ENCODE measurements around the gene RGP1. TPM values are rescaled to one million over a fixed set of nuclear protein-coding genes. Genes with fewer than 3 reads are reported as not detected.
A peak's percentile ranks its signal among the peaks of the same experiment; 100 is the strongest.

RGP1 gene
- total RNA-seq, 6 experiments from 2014 or later: 9.5 to 13.0 (median 11.4) TPM

- 23% methylated on average over 9 of the region's 34 CpGs for WGBS (ENCODE audit: insufficient coverage, low coverage, low lambda C conversion rate, missing lambda C conversion rate)
- Histone ChIP-seq H3K27ac (no peak overlapping the region), H3K36me3 (no peaks in the 10 kb centered on the region), H3K9me3 (no peaks in the 10 kb centered on the region), H3K4me1 (peaks cover 0 to 17% (median 0%) of the 10 kb centered on the region in 4 donors), H3K4me3 (peak overlapping the region; percentile 42 to 62 (median 58)), H3K27me3 (no peaks in the 10 kb centered on the region)
- intact Hi-C loops (cut with DNase I): loop anchor here in 1 of 2 donors (10.0 kb wide), 1 partner anchor 93 kb away; no protein-coding TSS in a partner anchor
- TF ChIP-seq POLR2A (IDR thresholded peaks at IDR 0.05): peak; percentile 55
- TF ChIP-seq, protein P1, sequence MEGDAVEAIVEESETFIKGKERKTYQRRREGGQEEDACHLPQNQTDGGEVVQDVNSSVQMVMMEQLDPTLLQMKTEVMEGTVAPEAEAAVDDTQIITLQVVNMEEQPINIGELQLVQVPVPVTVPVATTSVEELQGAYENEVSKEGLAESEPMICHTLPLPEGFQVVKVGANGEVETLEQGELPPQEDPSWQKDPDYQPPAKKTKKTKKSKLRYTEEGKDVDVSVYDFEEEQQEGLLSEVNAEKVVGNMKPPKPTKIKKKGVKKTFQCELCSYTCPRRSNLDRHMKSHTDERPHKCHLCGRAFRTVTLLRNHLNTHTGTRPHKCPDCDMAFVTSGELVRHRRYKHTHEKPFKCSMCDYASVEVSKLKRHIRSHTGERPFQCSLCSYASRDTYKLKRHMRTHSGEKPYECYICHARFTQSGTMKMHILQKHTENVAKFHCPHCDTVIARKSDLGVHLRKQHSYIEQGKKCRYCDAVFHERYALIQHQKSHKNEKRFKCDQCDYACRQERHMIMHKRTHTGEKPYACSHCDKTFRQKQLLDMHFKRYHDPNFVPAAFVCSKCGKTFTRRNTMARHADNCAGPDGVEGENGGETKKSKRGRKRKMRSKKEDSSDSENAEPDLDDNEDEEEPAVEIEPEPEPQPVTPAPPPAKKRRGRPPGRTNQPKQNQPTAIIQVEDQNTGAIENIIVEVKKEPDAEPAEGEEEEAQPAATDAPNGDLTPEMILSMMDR (IDR thresholded peaks at IDR 0.05): no peak
- DNase-seq (peak in 2 of 3 donors; percentile 52 to 72), ATAC-seq (peak; percentile 62 to 81 (median 64))
These were observed 43.1 kb downstream of the RGP1 start for GRCh38 chr9:35792024-35792813.

DNA sequence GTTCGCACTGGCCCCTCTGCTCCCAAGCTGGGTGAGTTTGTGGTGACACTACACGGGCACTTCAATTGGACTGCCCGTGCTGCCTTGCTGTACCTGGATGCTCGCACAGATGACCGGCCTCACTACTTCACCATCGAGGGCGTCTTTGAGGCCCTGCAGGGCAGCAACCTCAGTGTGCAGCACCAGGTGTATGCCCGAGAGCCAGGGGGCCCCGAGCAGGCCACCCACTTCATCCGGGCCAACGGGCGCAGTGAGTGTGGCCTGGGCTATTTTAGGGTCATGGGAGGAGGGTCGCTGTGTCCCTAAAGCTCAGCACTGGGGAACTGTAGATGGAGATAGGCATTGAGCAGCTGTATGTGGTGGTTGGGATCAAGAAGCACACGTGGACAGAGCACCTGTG lies 43.7 kb downstream of the RGP1 start:
- DNase-seq (no peak), ATAC-seq (no peak)
- intact Hi-C loops (cut with DNase I): loop anchor here in 1 of 2 donors (10.0 kb wide), 1 partner anchor 92 kb away; no protein-coding TSS in a partner anchor
- WGBS (ENCODE audit: insufficient coverage, low coverage, low lambda C conversion rate, missing lambda C conversion rate): 78% methylated on average over 1 of the region's 14 CpGs
- H3K9me3 ChIP-seq: no peaks in the 10 kb centered on the region
- H3K4me3 ChIP-seq: peak overlapping the region in 2 of 3 donors; percentile 9 to 62
- H3K27ac ChIP-seq: no peak overlapping the region
- peaks cover 0 to 17% (median 0%) of the 10 kb centered on the region in 4 donors for H3K4me1 ChIP-seq
- no peaks in the 10 kb centered on the region for H3K36me3 ChIP-seq
- H3K27me3 ChIP-seq: no peaks in the 10 kb centered on the region
- TF ChIP-seq, protein P1 (IDR thresholded peaks at IDR 0.05): no peak
- no peak for TF ChIP-seq POLR2A (IDR thresholded peaks at IDR 0.05)

- Histone ChIP-seq H3K27me3 (no peaks in the 10 kb centered on the region), H3K4me3 (no peak overlapping the region), H3K4me1 (peaks cover 0 to 17% (median 0%) of the 10 kb centered on the region in 4 donors), H3K36me3 (no peaks in the 10 kb centered on the region), H3K9me3 (no peaks in the 10 kb centered on the region), H3K27ac (no peak overlapping the region)
- TF ChIP-seq, protein P1 (IDR thresholded peaks at IDR 0.05): no peak
- TF ChIP-seq POLR2A (IDR thresholded peaks at IDR 0.05): no peak
- ATAC-seq: no peak
- intact Hi-C loops (cut with DNase I): loop anchor here in 1 of 2 donors (10.0 kb wide), 1 partner anchor 91 kb away; no protein-coding TSS in a partner anchor
- 63% methylated on average over 1 of the region's 2 CpGs for WGBS (ENCODE audit: insufficient coverage, low coverage, low lambda C conversion rate, missing lambda C conversion rate)
- no peak for DNase-seq
These were observed 44.4 kb downstream of the RGP1 start for GRCh38 chr9:35793461-35793860.

- DNase-seq (no peak), ATAC-seq (peak in 1 of 4 donors; percentile 47)
- no peak overlapping the region for H3K4me3 ChIP-seq
- TF ChIP-seq POLR2A (IDR thresholded peaks at IDR 0.05): no peak
- TF ChIP-seq, protein P1 (IDR thresholded peaks at IDR 0.05): no peak
- peaks cover 0 to 16% (median 0%) of the 10 kb centered on the region in 4 donors for H3K4me1 ChIP-seq
- intact Hi-C loops (cut with DNase I): loop anchor here in 1 of 2 donors (10.0 kb wide), 1 partner anchor 89 kb away; no protein-coding TSS in a partner anchor
- H3K27me3 ChIP-seq: no peaks in the 10 kb centered on the region
- H3K9me3 ChIP-seq: no peaks in the 10 kb centered on the region
- H3K27ac ChIP-seq: no peak overlapping the region
- H3K36me3 ChIP-seq: peaks cover 0 to 2% (median 0%) of the 10 kb centered on the region in 4 donors
These were observed 46.6 kb downstream of the RGP1 start for GRCh38 chr9:35795695-35796094.
